Hepatocyte (in vitro differentiated cells): ENCODE data around the gene SLC22A23.

Experiments used
- EZH2 ChIP-seq: fragments of 200-600 bp; sonication (generic); IDR thresholded peaks from 2 replicates; pipeline ENCODE4 v1.6.1; 2016; ENCODE audit warnings: antibody characterized with exemption, mild to moderate bottlenecking, borderline replicate concordance
- EZH2phosphoT487 ChIP-seq: fragments of 200-600 bp; sonication (generic); IDR thresholded peaks from one replicate; pipeline ENCODE4 v1.6.1; 2018; ENCODE audit warnings: antibody characterized with exemption, mild to moderate bottlenecking, low read depth, moderate library complexity; ENCODE audit not compliant: unreplicated experiment, severe bottlenecking
- TF ChIP-seq, protein P1 (sequence below): fragments of 200-600 bp; sonication (generic); IDR thresholded peaks from 2 replicates; pipeline ENCODE4 v1.5.1; 2016; ENCODE audit warnings: antibody characterized with exemption, mild to moderate bottlenecking; ENCODE audit not compliant: poor library complexity

DNA sequence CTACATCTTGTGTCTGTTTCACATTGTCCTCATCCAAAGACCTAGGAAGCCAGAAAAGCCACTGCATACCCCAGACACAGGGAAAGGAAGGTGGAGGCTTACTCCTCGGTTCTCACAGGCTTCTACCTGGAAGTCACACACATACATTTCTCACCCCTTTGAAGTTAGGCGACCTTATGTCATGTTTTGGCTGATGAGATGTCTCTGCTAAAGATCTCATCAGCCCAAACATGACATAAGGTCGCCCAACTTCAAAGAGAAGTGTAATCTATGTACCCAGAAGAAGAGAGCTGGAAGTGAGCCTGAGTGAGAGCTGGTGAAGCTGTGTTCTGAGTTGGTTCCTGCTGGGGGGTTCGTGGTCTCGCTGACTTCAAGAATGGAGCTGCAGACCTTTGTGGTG lies 47.5 kb upstream of the SLC22A23 start:
- TF ChIP-seq, protein P1, sequence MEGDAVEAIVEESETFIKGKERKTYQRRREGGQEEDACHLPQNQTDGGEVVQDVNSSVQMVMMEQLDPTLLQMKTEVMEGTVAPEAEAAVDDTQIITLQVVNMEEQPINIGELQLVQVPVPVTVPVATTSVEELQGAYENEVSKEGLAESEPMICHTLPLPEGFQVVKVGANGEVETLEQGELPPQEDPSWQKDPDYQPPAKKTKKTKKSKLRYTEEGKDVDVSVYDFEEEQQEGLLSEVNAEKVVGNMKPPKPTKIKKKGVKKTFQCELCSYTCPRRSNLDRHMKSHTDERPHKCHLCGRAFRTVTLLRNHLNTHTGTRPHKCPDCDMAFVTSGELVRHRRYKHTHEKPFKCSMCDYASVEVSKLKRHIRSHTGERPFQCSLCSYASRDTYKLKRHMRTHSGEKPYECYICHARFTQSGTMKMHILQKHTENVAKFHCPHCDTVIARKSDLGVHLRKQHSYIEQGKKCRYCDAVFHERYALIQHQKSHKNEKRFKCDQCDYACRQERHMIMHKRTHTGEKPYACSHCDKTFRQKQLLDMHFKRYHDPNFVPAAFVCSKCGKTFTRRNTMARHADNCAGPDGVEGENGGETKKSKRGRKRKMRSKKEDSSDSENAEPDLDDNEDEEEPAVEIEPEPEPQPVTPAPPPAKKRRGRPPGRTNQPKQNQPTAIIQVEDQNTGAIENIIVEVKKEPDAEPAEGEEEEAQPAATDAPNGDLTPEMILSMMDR, result no peak
- no peak for TF ChIP-seq EZH2phosphoT487
- TF ChIP-seq EZH2, result no peak
